HEK293 (cell line): ENCODE measurements around the gene REN.

ENCODE experiments used
- CTCF ChIA-PET: fragments of 350-600 bp; formaldehyde crosslinking; extraction: SDS; loops from one replicate; lab custom pipeline; 2021; ENCODE audit warnings: antibody characterized with exemption; lab: Yijun Ruan, JAX
- POLR2A ChIA-PET: fragments of 300-600 bp; formaldehyde crosslinking; extraction: SDS; loops from one replicate; lab custom pipeline; 2020; ENCODE audit warnings: antibody characterized with exemption, inconsistent platforms; lab: Yijun Ruan, JAX
- H3K27ac ChIP-seq: fragments of 200-500 bp; sonication (Bioruptor generic); 2 replicates; pipeline ENCODE4 v1.5.1; 2014; ENCODE audit warnings: low read depth, low read length, control low read depth, inconsistent platforms; ENCODE audit errors: extremely low read depth
- H3K36me3 ChIP-seq, 2 experiments: fragments of 200-500 bp in 1 of 2; sonication (Bioruptor generic) in 1 of 2; 1 replicate in 1 of 2; 2 replicates in 1 of 2; pipeline ENCODE4 v1.5.1; 2014 to 2017; ENCODE audit warnings: inconsistent platforms in 2 of 2, low read length in 2 of 2; ENCODE audit not compliant: control insufficient read depth in 2 of 2, insufficient read depth in 1 of 2
- H3K4me1 ChIP-seq: fragments of 200-500 bp; sonication (Bioruptor generic); 2 replicates; pipeline ENCODE4 v1.5.1; 2014; ENCODE audit warnings: mild to moderate bottlenecking, low read length, inconsistent platforms; ENCODE audit not compliant: control insufficient read depth, insufficient read depth
- H3K4me3 ChIP-seq: 2 replicates; pipeline ENCODE4 v1.5.1; 2011; ENCODE audit warnings: low read depth, mild to moderate bottlenecking, control low read depth, low read length, moderate library complexity
- H3K9me3 ChIP-seq: fragments of 200-500 bp; sonication (Bioruptor generic); 2 replicates; pipeline ENCODE4 v1.5.1; 2014; ENCODE audit warnings: low read depth, low read length, inconsistent platforms; ENCODE audit not compliant: control insufficient read depth, insufficient read depth
- PRDM1 ChIP-seq: fragments of 450-650 bp; formaldehyde crosslinking; IDR thresholded peaks from 2 replicates; pipeline ENCODE4; 2016; ENCODE audit warnings: missing biosample characterization, missing genetic modification characterization
- SETDB1 ChIP-seq: IDR thresholded peaks from one replicate; pipeline ENCODE4 v1.6.1; 2017; ENCODE audit warnings: mild to moderate bottlenecking, low read length, moderate library complexity, mixed read lengths; ENCODE audit not compliant: insufficient read length
- TRIM28 ChIP-seq: IDR thresholded peaks from 2 replicates; pipeline ENCODE4 v1.6.1; 2011; ENCODE audit warnings: low read length, control low read depth, borderline replicate concordance
- ZBTB21 ChIP-seq: fragments of 450-650 bp; formaldehyde crosslinking; IDR thresholded peaks from 2 replicates; pipeline ENCODE4 v1.5.1; 2017; ENCODE audit warnings: missing biosample characterization, missing genetic modification characterization
- ZNF138 ChIP-seq: fragments of 450-650 bp; formaldehyde crosslinking; IDR thresholded peaks from 2 replicates; pipeline ENCODE4 v1.5.1; 2016; ENCODE audit warnings: missing biosample characterization, missing genetic modification characterization, borderline replicate concordance
- ZNF366 ChIP-seq: fragments of 450-650 bp; formaldehyde crosslinking; conservative IDR thresholded peaks from 2 replicates; pipeline ENCODE4 v1.5.1; 2016; ENCODE audit warnings: missing biosample characterization, missing genetic modification characterization
- ZNF510 ChIP-seq: fragments of 450-650 bp; formaldehyde crosslinking; IDR thresholded peaks from 2 replicates; pipeline ENCODE4 v1.5.1; 2018; ENCODE audit warnings: mild to moderate bottlenecking, missing genetic modification characterization, missing biosample characterization; ENCODE audit not compliant: insufficient replicate concordance
- ZNF660 ChIP-seq: fragments of 450-650 bp; IDR thresholded peaks from 2 replicates; pipeline ENCODE4 v1.5.1; 2018; ENCODE audit warnings: missing biosample characterization, mild to moderate bottlenecking, missing genetic modification characterization
- ZNF791 ChIP-seq: fragments of 450-650 bp; formaldehyde crosslinking; IDR thresholded peaks from 2 replicates; pipeline ENCODE4 v1.5.1; 2016; ENCODE audit warnings: missing biosample characterization, missing genetic modification characterization
- TF ChIP-seq, protein P1 (sequence below): fragments of 450-650 bp; formaldehyde crosslinking; IDR thresholded peaks from 2 replicates; pipeline ENCODE4 v1.5.1; 2016; ENCODE audit warnings: missing biosample characterization, missing genetic modification characterization
- TF ChIP-seq, protein P2 (sequence below): fragments of 450-650 bp; formaldehyde crosslinking; IDR thresholded peaks from 2 replicates; pipeline ENCODE4 v1.5.1; 2017; ENCODE audit warnings: missing biosample characterization, missing genetic modification characterization
- TF ChIP-seq, protein P3 (sequence below): fragments of 450-650 bp; formaldehyde crosslinking; IDR thresholded peaks from 2 replicates; pipeline ENCODE4 v1.5.1; 2016; ENCODE audit warnings: missing biosample characterization, missing genetic modification characterization
- TF ChIP-seq, protein P4 (sequence below): fragments of 450-650 bp; formaldehyde crosslinking; IDR thresholded peaks from 2 replicates; pipeline ENCODE4 v1.5.1; 2016; ENCODE audit warnings: missing biosample characterization, missing genetic modification characterization

REN gene

DNA sequence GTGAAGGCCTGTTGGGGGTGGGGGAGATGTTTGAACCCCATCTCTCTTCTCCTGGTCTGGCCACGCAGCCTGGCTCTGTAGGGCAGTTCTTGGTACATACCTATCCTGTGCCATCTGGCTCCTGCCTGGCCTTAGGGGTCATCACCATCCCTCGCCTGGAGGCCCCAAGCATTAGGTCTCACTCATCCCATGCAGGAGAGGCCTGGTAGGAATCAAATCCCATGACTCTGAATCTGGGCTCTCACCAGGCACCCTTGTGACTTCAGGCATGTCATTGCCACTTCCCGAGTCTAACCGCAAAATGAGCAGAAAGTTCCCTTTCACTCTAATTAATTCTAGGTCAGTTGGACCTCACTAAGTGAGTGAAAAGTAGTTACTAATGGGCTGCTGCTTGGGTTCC is 51.5 kb downstream of the REN start:
- Histone ChIP-seq H3K4me1 (no peaks in the 10 kb centered on the region), H3K27ac (no peak overlapping the region), H3K36me3 (peaks cover 0 to 5% of the 10 kb centered on the region in 2 experiments; a peak in 2 of 3 replicates), H3K4me3 (no peak overlapping the region), H3K9me3 (no peaks in the 10 kb centered on the region)
- ChIA-PET POLR2A (no interaction called here), CTCF (interaction anchor here (0.6 to 4.1 kb wide), 2 partner anchors 14 to 299 kb away, joined by 3 to 31 read pairs; no protein-coding TSS in a partner anchor)
- TF ChIP-seq, protein P1, sequence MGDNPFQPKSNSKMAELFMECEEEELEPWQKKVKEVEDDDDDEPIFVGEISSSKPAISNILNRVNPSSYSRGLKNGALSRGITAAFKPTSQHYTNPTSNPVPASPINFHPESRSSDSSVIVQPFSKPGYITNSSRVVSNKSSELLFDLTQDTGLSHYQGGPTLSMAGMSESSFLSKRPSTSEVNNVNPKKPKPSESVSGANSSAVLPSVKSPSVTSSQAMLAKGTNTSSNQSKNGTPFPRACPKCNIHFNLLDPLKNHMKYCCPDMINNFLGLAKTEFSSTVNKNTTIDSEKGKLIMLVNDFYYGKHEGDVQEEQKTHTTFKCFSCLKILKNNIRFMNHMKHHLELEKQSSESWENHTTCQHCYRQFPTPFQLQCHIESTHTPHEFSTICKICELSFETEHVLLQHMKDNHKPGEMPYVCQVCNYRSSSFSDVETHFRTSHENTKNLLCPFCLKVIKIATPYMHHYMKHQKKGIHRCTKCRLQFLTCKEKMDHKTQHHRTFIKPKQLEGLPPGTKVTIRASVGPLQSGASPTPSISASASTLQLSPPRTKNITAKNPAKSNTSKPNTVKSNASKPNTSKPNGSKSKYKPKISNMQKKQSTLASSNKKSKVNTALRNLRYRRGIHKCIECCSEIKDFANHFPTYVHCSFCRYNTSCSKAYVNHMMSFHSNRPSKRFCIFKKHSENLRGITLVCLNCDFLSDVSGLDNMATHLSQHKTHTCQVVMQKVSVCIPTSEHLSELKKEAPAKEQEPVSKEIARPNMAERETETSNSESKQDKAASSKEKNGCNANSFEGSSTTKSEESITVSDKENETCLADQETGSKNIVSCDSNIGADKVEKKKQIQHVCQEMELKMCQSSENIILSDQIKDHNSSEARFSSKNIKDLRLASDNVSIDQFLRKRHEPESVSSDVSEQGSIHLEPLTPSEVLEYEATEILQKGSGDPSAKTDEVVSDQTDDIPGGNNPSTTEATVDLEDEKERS (tag by site-specific recombination) = no peak
- TF ChIP-seq ZNF138 (tag by site-specific recombination) = no peak
- no peak for TF ChIP-seq ZNF510 (tag by site-specific recombination)
- TF ChIP-seq PRDM1 (tag by site-specific recombination) = no peak

DNA sequence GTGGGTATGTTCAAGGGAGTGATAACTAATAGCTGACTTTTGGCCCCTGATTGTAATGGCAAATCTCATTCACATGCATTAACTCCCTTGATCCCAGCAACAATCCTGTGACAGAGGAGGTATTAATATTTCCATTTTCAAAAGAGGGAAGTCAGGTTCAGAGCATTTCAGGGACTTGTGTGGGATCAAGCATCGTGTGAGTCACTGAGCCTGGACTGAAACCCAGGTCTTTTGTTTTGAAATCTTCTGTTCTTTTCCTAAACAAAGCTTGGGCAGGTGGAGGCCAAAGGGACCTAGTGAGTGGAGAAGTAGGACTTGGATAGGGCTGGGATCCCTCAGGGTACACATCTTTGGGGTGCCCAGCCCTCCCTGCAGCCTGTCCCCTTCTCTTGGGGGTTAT is 52.2 kb downstream of the REN start:
- Histone ChIP-seq H3K36me3 (peaks cover 0 to 5% of the 10 kb centered on the region in 2 experiments; a peak in 2 of 3 replicates), H3K4me1 (no peaks in the 10 kb centered on the region), H3K9me3 (no peaks in the 10 kb centered on the region)
- ChIA-PET CTCF (interaction anchor here (0.9 to 4.1 kb wide), 2 partner anchors 13 to 15 kb away, joined by 4 to 31 read pairs; no protein-coding TSS in a partner anchor), POLR2A (no interaction called here)
- TF ChIP-seq, protein P2, sequence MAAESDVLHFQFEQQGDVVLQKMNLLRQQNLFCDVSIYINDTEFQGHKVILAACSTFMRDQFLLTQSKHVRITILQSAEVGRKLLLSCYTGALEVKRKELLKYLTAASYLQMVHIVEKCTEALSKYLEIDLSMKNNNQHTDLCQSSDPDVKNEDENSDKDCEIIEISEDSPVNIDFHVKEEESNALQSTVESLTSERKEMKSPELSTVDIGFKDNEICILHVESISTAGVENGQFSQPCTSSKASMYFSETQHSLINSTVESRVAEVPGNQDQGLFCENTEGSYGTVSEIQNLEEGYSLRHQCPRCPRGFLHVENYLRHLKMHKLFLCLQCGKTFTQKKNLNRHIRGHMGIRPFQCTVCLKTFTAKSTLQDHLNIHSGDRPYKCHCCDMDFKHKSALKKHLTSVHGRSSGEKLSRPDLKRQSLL = no peak
- TF ChIP-seq TRIM28 (no peak), ZBTB21 (tag by site-specific recombination) (no peak), SETDB1 (no peak), ZNF791 (tag by site-specific recombination) (no peak), ZNF660 (tag by site-specific recombination) (no peak), ZNF366 (tag by site-specific recombination) (no peak)
- TF ChIP-seq, protein P3, sequence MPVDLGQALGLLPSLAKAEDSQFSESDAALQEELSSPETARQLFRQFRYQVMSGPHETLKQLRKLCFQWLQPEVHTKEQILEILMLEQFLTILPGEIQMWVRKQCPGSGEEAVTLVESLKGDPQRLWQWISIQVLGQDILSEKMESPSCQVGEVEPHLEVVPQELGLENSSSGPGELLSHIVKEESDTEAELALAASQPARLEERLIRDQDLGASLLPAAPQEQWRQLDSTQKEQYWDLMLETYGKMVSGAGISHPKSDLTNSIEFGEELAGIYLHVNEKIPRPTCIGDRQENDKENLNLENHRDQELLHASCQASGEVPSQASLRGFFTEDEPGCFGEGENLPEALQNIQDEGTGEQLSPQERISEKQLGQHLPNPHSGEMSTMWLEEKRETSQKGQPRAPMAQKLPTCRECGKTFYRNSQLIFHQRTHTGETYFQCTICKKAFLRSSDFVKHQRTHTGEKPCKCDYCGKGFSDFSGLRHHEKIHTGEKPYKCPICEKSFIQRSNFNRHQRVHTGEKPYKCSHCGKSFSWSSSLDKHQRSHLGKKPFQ = no peak
- TF ChIP-seq, protein P4, sequence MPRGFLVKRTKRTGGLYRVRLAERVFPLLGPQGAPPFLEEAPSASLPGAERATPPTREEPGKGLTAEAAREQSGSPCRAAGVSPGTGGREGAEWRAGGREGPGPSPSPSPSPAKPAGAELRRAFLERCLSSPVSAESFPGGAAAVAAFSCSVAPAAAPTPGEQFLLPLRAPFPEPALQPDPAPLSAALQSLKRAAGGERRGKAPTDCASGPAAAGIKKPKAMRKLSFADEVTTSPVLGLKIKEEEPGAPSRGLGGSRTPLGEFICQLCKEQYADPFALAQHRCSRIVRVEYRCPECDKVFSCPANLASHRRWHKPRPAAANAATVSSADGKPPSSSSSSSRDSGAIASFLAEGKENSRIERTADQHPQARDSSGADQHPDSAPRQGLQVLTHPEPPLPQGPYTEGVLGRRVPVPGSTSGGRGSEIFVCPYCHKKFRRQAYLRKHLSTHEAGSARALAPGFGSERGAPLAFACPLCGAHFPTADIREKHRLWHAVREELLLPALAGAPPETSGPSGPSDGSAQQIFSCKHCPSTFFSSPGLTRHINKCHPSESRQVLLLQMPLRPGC (tag by site-specific recombination) = no peak
- TF ChIP-seq, all 188 proteins: peak for 0
- Histone ChIP-seq H3K27ac (no peak overlapping the region), H3K4me3 (no peak overlapping the region)
